ENCODE data around the gene PDIA4.
"Not testable (repeated sequence)": the region's sequence is repeated elsewhere in the genome, so short reads cannot be mapped to it uniquely, and the experiment has no call there.

PDIA4 gene

GRCh38 chr7:149036676-149037075 lies 8.4 kb upstream of the PDIA4 start:
- TF ChIP-seq CTCF (IDR thresholded peaks at IDR 0.05; ENCODE audit: low read length, missing control alignments): no peak
- no peak for DNase-seq (ENCODE audit: low read depth)
- no peak overlapping the region for H3K4me3 ChIP-seq (replicated peaks; ENCODE audit: low read depth, low read length)

DNA sequence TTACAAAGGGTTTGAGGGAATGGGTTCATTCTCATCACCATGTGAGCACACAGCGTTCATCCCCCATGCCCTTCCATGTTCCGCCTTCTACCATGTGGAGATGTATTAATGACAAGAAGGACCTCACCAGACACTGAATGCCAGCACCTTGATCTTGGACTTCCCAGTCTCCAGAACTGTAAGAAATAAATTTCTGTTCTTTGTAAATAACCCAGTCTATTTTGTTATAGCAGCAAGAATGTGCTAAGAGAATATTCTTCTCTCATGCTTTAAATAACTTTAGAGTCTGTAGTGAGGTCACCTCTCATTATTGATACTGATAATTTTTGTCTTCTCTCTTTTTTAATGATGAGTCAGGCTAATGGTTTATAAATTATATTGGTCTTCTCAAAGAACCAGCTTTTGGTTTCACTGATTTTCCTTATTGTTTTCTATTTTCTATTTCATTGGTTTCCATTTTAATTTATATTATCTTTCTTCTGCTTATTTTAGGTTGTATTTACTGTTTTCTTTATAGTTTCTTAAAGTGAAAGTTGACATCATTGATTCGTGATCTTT lies 3.1 kb upstream of the PDIA4 start:
- TF ChIP-seq CTCF (IDR thresholded peaks at IDR 0.05; ENCODE audit: low read length, missing control alignments): no peak
- no peak for DNase-seq (ENCODE audit: low read depth)
- H3K4me3 ChIP-seq (replicated peaks; ENCODE audit: low read depth, low read length): no peak overlapping the region

- DNase-seq (ENCODE audit: low read depth); H3K4me3 ChIP-seq (replicated peaks; ENCODE audit: low read depth, low read length): not testable (repeated sequence)
Measured at GRCh38 chr7:149030439-149030838, 2.1 kb upstream of the PDIA4 start.

DNA sequence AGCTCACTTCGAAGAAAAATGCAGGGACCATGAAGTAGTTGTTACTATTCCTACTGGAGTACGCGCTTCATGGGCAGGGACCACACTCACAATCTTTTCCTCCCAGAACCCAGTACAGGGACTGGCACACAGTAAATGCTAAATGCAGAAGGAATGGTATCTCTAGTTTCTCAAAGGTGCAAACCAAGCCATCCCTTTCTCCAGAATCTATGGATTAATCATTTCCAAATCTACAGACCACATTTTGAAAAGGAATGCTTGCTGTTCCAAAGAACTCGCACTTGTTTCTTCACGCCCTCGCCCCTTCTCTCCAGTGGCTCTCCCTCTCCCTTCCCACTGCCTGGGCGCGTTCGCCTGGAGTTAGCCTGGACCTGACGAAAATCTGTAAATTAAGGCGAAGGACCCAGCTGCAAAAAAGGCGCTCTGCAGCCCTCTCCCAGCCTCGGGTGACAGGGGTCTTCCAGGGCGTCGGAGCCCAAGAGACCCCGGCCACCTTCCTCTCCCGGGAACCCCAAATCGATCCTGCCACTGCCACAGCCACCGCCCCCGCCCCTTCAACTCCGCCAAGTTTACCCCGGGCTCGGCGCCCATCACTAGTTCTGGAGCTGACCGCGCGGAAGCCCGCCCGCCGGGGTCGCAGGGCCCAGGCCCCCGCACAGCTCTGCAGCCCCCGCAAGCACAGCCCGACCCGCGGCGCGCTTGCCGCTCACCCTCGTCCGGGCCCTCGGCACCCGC lies 527 bp downstream of the PDIA4 start:
- peak; percentile 29 for DNase-seq (ENCODE audit: low read depth)
- TF ChIP-seq CTCF (IDR thresholded peaks at IDR 0.05; ENCODE audit: low read length, missing control alignments): no peak
- H3K4me3 ChIP-seq (replicated peaks; ENCODE audit: low read depth, low read length): peak overlapping the region; percentile 85

DNA sequence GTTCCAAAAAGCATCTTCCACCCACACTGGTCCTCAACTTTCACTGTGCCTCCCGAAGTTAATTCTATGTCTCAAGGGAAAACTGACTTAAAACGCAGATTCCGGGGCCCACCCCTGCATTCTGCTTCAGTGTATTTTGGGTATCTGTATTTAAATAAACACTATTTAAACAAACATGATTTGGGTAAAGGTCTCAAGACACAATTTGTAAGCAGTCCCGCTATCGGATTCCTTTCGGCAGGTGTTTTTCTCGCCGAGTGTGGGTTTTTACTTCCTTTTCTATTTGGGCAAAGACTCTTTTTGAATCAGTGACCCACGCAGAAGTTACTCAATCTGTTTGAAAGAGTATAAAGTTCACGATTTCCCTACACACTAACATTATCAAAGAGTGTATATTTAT lies 1.2 kb downstream of the PDIA4 start:
- no peak for DNase-seq (ENCODE audit: low read depth)
- no peak for TF ChIP-seq CTCF (IDR thresholded peaks at IDR 0.05; ENCODE audit: low read length, missing control alignments)

GRCh38 chr7:149023662-149024061 lies 4.6 kb downstream of the PDIA4 start:
- no peak overlapping the region for H3K4me3 ChIP-seq (replicated peaks; ENCODE audit: low read depth, low read length)
- TF ChIP-seq CTCF (IDR thresholded peaks at IDR 0.05; ENCODE audit: low read length, missing control alignments): no peak
- DNase-seq (ENCODE audit: low read depth): no peak

More for the DNA sequence above, 1.2 kb downstream of the PDIA4 start:
- H3K4me3 ChIP-seq (replicated peaks; ENCODE audit: low read depth, low read length): peak overlapping the region; percentile 85

- no peak for TF ChIP-seq CTCF (IDR thresholded peaks at IDR 0.05; ENCODE audit: low read length, missing control alignments)
- DNase-seq (ENCODE audit: low read depth): no peak
Measured at GRCh38 chr7:149022756-149023360, 5.4 kb downstream of the PDIA4 start.

More at GRCh38 chr7:149022756-149023360, 5.4 kb downstream of the PDIA4 start:
- no peak overlapping the region for H3K4me3 ChIP-seq (replicated peaks; ENCODE audit: low read depth, low read length)

All from fibroblast of pulmonary artery (primary cell).